GM18867 (cell line): ENCODE measurements around the gene MS4A18.
A peak's percentile ranks its signal among the peaks of the same experiment; 100 is the strongest.

ENCODE experiments used
- ATAC-seq: cut with Tn5 transposase; IDR thresholded peaks from one replicate; pipeline ENCODE4 v1.9.1; 2021; ENCODE audit warnings: mild to moderate bottlenecking, moderate library complexity; ENCODE audit not compliant: unreplicated experiment

Gene MS4A18

DNA sequence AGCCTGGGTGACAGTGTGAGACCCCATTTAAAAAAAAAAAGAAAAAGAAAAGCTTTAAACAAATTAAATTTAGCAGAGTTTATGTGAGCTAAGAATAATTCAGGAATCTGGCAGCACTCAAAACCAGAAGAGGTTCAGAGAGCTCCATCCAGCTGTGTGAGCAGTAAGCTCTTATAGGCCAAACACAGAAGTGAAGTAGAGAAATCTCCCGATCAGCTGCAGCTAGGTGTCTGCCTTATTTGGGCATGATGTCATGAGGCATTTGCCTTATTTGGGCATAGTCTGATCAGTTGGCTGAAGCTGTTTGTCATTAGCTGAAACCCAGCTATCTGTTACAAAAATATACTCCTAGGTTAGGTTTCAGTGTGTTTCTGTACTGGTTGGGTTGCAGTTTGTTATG is 40.4 kb downstream of the MS4A18 start:
- ATAC-seq: peak; percentile 44

GRCh38 chr11:60765355-60765754 is 40.8 kb downstream of the MS4A18 start:
- ATAC-seq: no peak

GRCh38 chr11:60766547-60766946 is 42.0 kb downstream of the MS4A18 start:
- ATAC-seq: no peak

DNA sequence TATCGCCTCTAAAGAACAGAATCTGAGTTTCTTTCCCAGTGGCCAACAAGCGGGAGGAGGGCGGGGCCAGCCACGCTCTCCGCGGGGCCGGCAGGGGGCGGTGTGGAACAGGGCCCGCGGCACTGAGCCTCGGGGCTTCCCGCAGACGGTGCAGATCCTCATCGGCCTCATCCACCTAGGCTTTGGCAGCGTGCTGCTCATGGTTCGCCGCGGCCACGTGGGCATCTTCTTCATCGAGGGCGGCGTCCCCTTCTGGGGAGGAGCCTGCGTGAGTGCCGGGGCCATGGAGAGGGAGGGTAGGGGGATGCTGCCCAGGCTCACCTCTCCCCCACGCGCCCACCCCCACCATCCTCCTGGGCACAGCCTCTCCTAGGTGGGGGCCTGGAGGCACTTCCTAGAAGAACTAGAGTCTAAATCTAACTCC is 42.9 kb downstream of the MS4A18 start:
- ATAC-seq: no peak

- no peak for ATAC-seq
Measured at GRCh38 chr11:60768202-60768601, 43.7 kb downstream of the MS4A18 start.

GRCh38 chr11:60769273-60769672 is 44.8 kb downstream of the MS4A18 start:
- no peak for ATAC-seq

DNA sequence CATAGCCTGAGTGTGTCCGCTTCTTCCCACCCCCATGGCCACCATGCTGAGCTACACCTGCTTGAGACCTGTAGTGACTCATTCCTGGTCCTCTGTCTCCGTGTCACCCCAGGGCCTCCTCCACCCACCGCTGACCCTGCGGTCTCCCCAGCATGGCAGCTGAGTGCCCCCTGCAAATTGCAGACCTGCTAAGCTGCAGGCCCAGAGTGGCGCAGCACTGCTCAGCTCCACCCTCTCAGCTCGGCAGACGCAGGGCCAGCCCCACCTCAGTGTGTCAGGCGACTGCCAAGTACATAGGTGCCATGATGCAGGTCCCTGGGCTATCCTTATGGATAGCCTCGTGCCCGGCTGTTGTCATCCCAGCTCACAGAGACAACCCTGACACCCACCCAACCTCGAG is 45.3 kb downstream of the MS4A18 start:
- ATAC-seq: no peak

- no peak for ATAC-seq
Measured at GRCh38 chr11:60771146-60771545, 46.6 kb downstream of the MS4A18 start.

DNA sequence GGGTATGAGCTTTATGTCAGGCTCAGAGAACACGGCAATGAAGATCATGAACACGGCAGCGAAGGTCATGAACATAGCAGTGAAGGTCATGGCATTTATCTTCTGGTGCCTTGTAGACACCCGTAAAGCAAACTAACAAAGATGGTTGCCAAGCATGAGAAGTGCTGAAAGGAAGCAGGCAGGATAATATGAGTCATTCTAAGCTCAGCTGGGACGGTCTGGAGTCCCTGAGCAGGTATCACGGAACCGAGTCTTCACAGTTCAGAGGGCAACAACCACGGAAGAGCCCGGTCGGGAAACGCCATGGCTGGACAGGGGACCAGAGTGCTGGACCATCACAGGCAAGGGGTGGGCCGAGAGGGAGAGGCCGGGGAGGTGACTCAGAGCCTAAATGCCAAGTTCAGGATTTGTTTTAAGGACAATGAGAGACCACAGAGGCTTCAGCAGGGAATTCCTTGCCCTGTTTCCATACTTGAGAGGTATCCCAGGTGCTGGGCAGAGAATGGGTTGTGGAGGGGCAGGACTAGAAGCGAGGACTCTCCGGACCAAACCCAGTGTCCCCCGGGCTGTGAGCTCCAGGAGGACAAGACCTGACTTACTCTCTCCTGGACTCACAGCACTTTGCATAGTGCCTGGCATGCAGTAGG is 47.5 kb downstream of the MS4A18 start:
- no peak for ATAC-seq

DNA sequence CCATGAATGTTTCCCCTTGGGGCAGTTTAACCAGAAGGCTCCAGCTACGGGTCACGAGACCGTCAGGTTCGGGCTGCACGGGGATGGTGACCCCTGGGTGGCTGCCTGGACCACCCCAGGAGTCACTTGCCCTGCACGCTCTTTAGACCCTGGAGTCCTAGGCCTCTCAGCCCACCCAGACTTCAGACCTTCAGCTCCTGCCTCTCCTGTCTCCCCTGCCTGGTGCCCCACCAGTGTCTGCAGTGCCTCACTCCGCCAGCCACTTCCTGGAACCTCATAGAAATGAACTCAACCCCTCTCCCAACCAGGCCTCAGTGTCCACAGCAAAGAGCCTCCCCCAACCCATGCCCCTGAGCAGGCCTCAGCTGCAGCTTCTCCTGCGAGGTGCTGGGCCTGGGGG is 48.1 kb downstream of the MS4A18 start:
- no peak for ATAC-seq

DNA sequence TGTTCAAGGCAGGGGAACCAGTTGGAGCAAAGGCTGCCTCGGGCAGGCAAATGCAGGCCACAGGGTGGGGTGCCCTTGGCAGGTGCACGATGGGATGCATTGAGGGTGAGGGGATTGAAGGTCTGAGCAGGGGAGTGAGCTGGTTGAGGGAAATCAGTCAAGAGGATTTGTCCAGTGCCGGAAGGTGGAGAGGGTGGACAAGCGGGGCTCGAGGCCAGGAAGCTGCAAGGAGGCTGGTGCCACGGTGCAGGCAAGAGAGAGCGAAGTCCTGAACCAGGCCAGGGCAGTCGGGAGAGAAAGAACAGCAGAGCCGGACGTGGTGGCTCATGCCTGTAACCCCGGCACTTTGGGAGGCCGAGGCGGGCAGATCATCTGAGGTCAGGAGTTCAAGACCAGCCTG is 50.2 kb downstream of the MS4A18 start:
- ATAC-seq: no peak

DNA sequence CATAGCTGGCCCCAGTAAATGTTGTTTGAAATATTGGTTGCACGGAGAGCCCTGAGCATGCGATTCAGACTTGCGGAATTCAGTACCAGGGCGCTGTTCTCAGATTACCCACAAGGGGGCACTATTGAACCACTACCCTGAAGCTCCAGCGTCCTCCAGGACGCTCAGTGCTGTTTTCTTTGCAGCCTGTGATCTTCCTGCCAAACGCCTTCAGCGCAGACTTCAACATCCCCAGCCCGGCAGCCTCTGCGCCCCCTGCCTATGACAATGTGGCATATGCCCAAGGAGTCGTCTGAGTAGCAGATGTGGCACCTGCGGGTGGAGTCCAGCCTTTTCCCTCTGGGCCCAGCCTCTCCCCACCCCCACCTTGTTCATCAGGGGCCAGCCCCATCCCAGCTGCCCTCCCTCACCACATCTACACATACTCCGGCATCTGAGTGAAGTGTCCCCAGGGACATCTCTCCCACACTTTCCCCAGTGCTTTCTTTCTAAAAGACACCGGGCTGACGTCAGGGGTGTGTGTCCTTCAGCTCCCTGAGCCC is 51.0 kb downstream of the MS4A18 start:
- peak; percentile 73 for ATAC-seq

GRCh38 chr11:60776167-60776566 is 51.6 kb downstream of the MS4A18 start:
- ATAC-seq: no peak

DNA sequence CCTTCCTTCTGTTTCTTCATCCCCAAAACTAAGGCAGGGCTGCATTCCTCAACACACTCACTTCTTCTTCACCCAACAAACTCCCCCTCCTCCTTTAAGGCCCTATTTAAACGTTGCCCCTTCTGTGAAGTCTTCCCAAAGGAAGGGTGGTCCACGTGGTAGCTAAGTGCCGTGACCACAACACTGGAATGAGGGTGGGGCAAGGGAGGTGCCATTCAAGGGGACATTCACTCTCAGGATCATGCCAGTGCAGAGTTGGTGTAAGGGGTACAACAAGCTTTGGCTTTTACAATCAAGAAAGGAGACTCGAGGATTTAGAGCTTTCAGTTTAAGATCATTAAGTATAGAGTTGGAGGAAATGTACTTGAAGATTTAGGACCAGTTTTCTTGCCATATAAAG is 52.6 kb downstream of the MS4A18 start:
- ATAC-seq: no peak

GRCh38 chr11:60777572-60777971 is 53.1 kb downstream of the MS4A18 start:
- ATAC-seq: no peak

DNA sequence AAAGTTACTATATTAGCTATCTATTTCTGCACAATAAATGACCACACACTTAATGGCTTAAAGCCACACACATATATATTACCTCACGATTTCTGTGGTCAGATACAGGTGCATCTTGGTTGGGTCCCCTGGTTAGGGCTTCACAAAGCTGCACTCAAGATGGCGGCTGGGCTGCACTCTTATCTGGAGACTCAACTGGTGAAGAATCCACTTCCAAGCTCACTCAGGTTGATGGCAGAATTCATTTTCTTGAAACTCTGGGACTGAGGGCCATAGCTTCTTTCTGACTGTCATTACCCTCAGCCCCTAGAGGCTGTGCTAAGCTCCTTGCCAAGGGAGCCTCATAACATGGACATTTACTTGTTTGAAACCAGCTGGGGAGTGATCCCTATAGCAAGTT is 55.5 kb downstream of the MS4A18 start:
- no peak for ATAC-seq

DNA sequence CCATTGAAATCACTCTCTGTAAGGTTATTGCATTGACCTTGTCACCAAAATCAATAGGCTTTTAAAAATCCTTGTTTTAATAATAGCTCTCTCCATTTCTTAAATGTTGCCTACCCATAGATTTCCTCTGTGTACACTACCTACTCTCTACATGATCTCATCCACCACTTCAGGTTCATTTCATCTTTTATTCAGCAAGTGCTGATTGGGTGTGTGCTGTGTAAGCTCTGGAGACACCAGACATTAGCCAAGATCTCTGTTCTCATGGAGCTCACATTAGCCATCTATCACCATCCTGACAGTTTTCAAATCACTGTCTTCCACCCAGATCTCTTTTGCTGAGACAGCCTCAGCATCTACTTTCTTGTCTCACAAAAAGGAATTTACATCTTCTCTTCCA is 56.3 kb downstream of the MS4A18 start:
- ATAC-seq: no peak

DNA sequence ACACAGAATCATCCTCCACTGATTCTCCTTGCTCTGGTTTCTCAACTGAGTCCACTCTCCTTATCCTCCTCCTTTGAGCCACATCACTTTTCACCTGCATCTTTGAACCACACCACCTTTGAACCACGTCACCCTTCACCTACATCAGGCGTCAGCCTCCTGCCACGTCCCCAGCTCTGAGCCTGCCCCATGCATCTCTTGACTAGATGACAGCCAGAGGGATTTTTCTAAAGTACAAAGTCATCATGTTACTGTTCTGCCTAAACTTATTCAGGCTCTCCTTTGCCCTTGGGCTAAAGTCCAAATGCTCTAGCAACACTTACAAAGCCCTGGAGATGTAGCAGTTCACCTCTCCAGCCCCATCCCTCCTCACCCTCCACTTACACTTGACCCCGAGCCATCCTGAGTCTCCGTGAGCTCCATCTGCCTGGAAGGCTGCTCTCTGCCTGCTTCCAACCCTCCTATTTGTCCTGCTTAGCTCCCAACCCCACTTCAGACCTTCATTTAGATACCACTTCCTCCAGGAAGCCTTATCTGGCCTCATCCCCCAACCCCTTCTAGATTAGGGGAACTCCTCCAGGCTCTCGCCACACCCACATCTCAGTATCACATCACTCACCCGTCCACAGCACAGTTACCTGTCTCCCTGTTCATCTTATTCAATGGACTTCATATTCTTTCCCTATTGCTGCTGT is 56.9 kb downstream of the MS4A18 start:
- ATAC-seq: no peak

- no peak for ATAC-seq
Measured at GRCh38 chr11:60781981-60782316, 57.4 kb downstream of the MS4A18 start.

- ATAC-seq: no peak
Measured at GRCh38 chr11:60782393-60783140, 58.0 kb downstream of the MS4A18 start.

GRCh38 chr11:60783141-60783484 is 58.6 kb downstream of the MS4A18 start:
- no peak for ATAC-seq

GRCh38 chr11:60783911-60784310 is 59.4 kb downstream of the MS4A18 start:
- ATAC-seq: no peak
